ENCODE results near the gene GRID2. TPM values are rescaled to one million over a fixed set of nuclear protein-coding genes. Genes with fewer than 3 reads are reported as not detected.
"Not testable (repeated sequence)": the region's sequence is repeated elsewhere in the genome, so short reads cannot be mapped to it uniquely, and the experiment has no call there.

GRID2 gene
- total and polyA plus RNA-seq, 2 of the 4 experiments (the other 2 are of a cell fraction), result under 0.01 TPM; not detected in 1

DNA sequence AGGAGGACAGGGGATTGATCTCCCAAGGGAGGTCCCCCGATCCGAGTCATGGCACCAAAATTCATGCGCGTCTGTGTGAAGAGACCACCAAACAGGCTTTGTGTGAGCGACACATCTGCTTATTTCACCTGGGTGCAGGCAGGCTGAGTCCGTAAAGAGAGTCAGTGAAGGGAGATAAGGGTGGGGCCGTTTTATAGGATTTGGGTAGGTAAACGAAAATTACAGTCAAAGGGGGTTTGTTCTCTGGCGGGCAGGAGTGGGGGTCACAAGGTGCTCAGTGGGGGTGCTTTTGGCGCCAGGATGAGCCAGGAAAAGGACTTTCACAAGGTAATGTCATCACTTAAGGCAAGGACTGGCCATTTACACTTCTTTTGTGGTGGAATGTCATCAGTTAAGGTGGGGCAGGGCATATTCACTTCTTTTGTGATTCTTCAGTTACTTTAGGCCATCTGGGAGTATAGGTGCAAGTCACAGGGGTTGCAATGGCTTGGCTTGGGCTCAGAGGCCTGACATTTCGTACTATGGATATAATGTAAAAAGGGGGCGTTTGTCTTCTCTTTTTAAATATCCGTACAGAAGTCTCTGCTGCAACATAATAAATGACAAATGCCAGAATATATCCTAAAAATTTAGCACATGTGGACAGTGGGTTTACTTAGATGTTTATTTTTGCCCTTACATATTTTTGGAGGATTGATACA is 140.5 kb downstream of the GRID2 start:
- H2AFZ ChIP-seq (replicated peaks; ENCODE audit: low read length, poor library complexity); H2AK5ac ChIP-seq (ENCODE audit: low read depth, low read length); CTCF ChIA-PET; H3K79me1 ChIP-seq (ENCODE audit: low read depth in 1 of 2, low read length in 2 of 2); H3K9me1 ChIP-seq (ENCODE audit: insufficient read depth, low read length); H3K23ac ChIP-seq (ENCODE audit: low read depth, low read length); in situ Hi-C loops (cut with MboI; ENCODE audit: low sequenced_read_pairs); H3K27me3 ChIP-seq (ENCODE audit: control insufficient read depth, insufficient read depth, low read length); H3K4ac ChIP-seq (ENCODE audit: low read depth, low read length); H3K56ac ChIP-seq (ENCODE audit: extremely low read depth, insufficient read depth, low read length); H2BK5ac ChIP-seq (ENCODE audit: low read depth, low read length, poor library complexity, severe bottlenecking); dilution Hi-C loops (cut with HindIII; ENCODE audit: low sequenced_read_pairs, unreplicated experiment); H2AK9ac ChIP-seq (replicated peaks; ENCODE audit: low read depth, low read length, poor library complexity); H3K9me3 ChIP-seq (ENCODE audit: control insufficient read depth, insufficient read depth, low read length); POLR2A ChIA-PET (ENCODE audit: unreplicated experiment); H2BK15ac ChIP-seq (ENCODE audit: low read depth, low read length); H3K14ac ChIP-seq (replicated peaks; ENCODE audit: low read depth, low read length); intact Hi-C loops (cut with micrococcal nuclease); H3K36me3 ChIP-seq (ENCODE audit: control insufficient read depth, insufficient read depth, low read length); H4K5ac ChIP-seq (ENCODE audit: low read depth, low read length); H3K4me2 ChIP-seq (ENCODE audit: low read depth, low read length); H3K27ac ChIP-seq (ENCODE audit: insufficient read depth, low read length); H2BK20ac ChIP-seq (ENCODE audit: low read depth, low read length); H3K4me3 ChIP-seq (ENCODE audit: insufficient read depth, low read depth, low read length); H4K91ac ChIP-seq (ENCODE audit: insufficient read depth, low read depth, low read length); H3K18ac ChIP-seq (ENCODE audit: low read depth, low read length); H2BK120ac ChIP-seq (ENCODE audit: low read depth, low read length); H4K20me1 ChIP-seq (ENCODE audit: insufficient read depth, low read length); H3K4me1 ChIP-seq (ENCODE audit: control insufficient read depth, insufficient read depth, low read length); H3K9ac ChIP-seq (ENCODE audit: low read depth, low read length); DNase-seq; ATAC-seq (ENCODE audit: low read depth); BruUV-seq (replicated peaks); H4K8ac ChIP-seq (ENCODE audit: low read depth in 2 of 2, low read length in 2 of 2): not testable (repeated sequence)
- 88% methylated on average over 4 of the region's 13 CpGs; no CpG with 5 or more reads in 1 of the 2 experiments for WGBS, 2 experiments (ENCODE audit: extremely low coverage in 2 of 2, insufficient read length in 1 of 2)
